Large intestine (tissue), 3 donors: Measurements from ENCODE around the gene ATP11B. TPM values are rescaled to one million over a fixed set of nuclear protein-coding genes. Genes with fewer than 3 reads are reported as not detected.

Source experiments
- DNase-seq, 2 donors: peaks; one replicate each; pipeline versions ENCODE4 v3.0.0 to v3.0.0-alpha.2; 2013
- H3K27ac ChIP-seq: one replicate; pipeline ENCODE4 v1.5.1; 2013; ENCODE audit warnings: low read length
- H3K27me3 ChIP-seq: 2 replicates; pipeline ENCODE4 v1.6.1; 2013; ENCODE audit warnings: low read length; ENCODE audit not compliant: control insufficient read depth, insufficient read depth
- H3K36me3 ChIP-seq: 2 replicates; pipeline ENCODE4 v1.6.1; 2013; ENCODE audit warnings: low read length; ENCODE audit not compliant: control insufficient read depth, insufficient read depth
- H3K4me1 ChIP-seq: one replicate; pipeline ENCODE4 v1.6.1; 2013; ENCODE audit warnings: low read length; ENCODE audit not compliant: control insufficient read depth, insufficient read depth
- H3K4me3 ChIP-seq: one replicate; pipeline ENCODE4 v1.5.1; 2013; ENCODE audit warnings: low read length
- H3K9me3 ChIP-seq: one replicate; pipeline ENCODE4 v1.6.1; 2013; ENCODE audit warnings: mild to moderate bottlenecking, low read depth, low read length, moderate library complexity; ENCODE audit not compliant: control insufficient read depth
- WGBS: methylation state at CpG from one replicate; pipeline ENCODE4 v1.1.5; 2013; ENCODE audit warnings: low lambda C conversion rate; ENCODE audit not compliant: insufficient coverage; 5-methylcytosine and 5-hydroxymethylcytosine counted together
- polyA plus RNA-seq: library from polyadenylated mRNA; unstranded; fragments of 120-200 nt; gene quantifications from one replicate; pipeline ENCODE4 v1.2.1, GENCODE V29; 2013

The ATP11B gene
- polyA plus RNA-seq, 1 donor = 48.5 TPM

DNA sequence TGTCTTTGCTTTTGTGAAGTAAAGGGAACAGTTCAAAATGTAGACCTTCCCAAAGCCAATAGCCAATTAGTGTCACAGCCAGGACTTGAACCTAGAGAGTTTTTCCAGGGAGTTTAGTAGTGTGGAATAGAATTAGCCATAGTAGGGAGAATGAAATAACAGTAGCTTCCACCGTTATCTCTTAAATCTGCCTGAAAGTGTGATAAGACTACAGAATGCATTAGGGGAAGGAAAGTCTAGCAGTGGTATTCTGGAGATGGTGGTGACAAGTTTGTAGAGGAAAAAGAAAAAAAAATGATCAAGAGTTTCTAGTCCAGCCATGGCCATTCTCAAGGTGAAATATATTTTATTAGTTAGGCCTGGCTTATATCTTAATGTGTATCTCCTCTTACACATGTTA lies 13.8 kb downstream of the ATP11B start:
- Histone ChIP-seq H3K9me3 (no peaks in the 10 kb centered on the region), H3K36me3 (no peaks in the 10 kb centered on the region), H3K4me3 (no peak overlapping the region), H3K4me1 (peaks cover 7% of the 10 kb centered on the region), H3K27ac (no peak overlapping the region), H3K27me3 (no peaks in the 10 kb centered on the region)
- DNase-seq = no peak
- WGBS = no CpG with 5 or more reads among the region's 1 CpG

DNA sequence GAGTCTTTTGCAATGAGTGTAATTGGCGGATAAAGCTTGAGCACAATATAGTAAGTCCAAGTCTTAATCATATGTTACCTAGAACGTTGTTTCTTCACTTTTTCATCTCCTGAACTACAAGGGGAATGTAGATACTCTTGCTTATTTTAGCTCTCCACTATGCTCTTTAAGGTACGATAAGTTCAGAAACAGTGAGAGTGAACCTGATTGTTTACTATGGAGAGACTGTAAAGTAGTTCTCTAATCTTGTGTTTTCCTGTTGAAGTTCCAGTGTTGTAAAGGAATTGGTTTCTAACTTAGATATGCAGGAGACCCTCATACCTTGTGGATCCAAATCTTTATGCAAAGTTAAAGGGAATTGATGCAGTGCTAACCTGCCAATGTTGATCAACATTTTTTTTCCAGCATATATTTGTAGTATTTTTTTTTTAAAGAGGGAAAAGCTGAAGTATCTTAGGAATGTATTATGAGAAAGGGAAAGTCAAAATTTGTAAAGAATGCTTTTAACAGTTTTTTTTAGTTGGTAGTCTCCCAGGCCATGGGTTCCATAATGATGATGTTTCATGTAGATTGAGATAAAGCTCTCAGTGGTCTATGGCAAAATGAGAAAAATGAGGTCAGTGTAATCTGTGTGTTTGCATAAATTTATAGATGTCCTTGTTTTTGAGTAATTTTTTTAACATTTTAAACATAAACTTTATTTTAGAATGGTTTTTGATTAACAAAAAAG lies 14.9 kb downstream of the ATP11B start:
- H3K27ac ChIP-seq = no peak overlapping the region
- no peaks in the 10 kb centered on the region for H3K9me3 ChIP-seq
- H3K4me1 ChIP-seq = peaks cover 11% of the 10 kb centered on the region
- no peaks in the 10 kb centered on the region for H3K27me3 ChIP-seq
- no peak overlapping the region for H3K4me3 ChIP-seq
- no peaks in the 10 kb centered on the region for H3K36me3 ChIP-seq
- DNase-seq = no peak
- WGBS = 61% methylated on average over 2 of the region's 3 CpGs

DNA sequence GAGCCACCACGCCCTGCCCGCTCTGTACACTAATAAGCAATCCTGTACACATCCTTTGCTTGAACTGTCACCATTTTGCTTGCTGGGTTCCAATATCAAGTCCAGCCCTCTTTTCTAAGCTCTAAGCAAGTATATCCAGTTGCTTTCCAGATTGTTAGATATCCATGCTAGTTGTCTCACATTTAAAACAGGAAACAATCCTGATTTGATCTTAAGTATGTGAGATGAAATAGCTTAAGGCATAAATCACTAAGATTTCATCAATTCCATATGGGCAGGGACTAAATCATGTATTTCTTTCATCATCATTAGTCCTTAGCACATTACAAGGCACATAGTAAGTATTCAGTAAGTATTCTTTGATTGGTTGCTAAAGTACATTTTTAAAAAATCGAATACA lies 16.2 kb downstream of the ATP11B start:
- no peaks in the 10 kb centered on the region for H3K27me3 ChIP-seq

DNA sequence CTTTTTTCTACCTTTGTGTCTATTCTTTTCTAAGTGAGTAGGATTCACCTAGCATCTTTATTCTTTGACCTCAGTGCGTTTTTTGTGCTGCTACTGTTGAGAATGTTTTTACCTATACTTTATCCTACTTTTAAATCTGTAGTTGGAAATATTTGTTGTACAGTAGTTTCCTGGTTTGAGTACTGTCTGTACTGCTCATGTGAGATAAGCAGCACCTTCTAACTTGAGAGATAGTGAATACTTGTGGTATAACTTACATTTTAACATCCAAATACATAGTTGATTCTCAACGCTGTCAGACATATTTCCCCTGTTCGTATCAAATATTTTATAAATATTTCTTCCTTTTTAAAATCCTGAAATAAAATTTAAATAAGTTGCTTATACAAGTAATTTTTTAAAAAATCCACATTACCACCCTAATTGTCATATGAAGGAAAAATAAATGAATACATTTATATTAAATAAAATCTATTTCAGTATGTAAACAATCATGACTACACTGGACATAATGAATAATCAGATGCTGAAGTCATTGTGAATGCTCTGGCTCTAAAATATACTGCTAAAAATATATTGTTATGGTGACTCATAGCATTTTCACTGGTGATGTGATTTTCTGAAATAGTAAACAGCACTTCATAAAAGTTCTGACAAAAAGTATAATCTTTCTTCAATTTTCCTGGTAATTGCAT lies 17.4 kb downstream of the ATP11B start:
- WGBS = 80% methylated on average over 3 of the region's 3 CpGs
- H3K27ac ChIP-seq = no peak overlapping the region

More for the DNA sequence above, 16.2 kb downstream of the ATP11B start:
- Histone ChIP-seq H3K4me1 (peaks cover 11% of the 10 kb centered on the region), H3K36me3 (no peaks in the 10 kb centered on the region), H3K27ac (no peak overlapping the region), H3K4me3 (no peak overlapping the region), H3K9me3 (no peaks in the 10 kb centered on the region)
- WGBS = 100% methylated on average over 1 of the region's 3 CpGs
- DNase-seq = no peak

DNA sequence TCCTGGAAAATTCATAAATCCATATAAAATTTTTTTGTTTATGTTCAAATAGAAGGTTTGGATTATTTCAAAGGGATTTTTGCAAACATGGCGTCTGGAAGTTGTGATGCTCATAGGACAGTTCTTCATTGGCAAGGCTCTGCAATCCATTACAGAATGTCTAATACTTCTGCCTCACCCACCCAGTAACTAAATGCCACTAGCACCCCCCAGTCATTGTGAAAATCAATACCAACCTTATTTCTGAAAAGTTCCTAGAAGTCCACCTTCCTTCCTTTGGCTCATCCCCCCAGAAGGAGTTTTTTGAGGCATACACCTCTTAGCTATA lies 17.9 kb downstream of the ATP11B start:
- H3K9me3 ChIP-seq = no peaks in the 10 kb centered on the region
- no peak overlapping the region for H3K4me3 ChIP-seq
- H3K27ac ChIP-seq = no peak overlapping the region
- no peak for DNase-seq
- H3K4me1 ChIP-seq = peaks cover 13% of the 10 kb centered on the region
- no peaks in the 10 kb centered on the region for H3K36me3 ChIP-seq
- no CpG with 5 or more reads among the region's 1 CpG for WGBS
- no peaks in the 10 kb centered on the region for H3K27me3 ChIP-seq

More for the DNA sequence above, 17.4 kb downstream of the ATP11B start:
- Histone ChIP-seq H3K9me3 (no peaks in the 10 kb centered on the region), H3K36me3 (no peaks in the 10 kb centered on the region), H3K27me3 (no peaks in the 10 kb centered on the region), H3K4me1 (peaks cover 11% of the 10 kb centered on the region), H3K4me3 (no peak overlapping the region)
- DNase-seq = no peak

DNA sequence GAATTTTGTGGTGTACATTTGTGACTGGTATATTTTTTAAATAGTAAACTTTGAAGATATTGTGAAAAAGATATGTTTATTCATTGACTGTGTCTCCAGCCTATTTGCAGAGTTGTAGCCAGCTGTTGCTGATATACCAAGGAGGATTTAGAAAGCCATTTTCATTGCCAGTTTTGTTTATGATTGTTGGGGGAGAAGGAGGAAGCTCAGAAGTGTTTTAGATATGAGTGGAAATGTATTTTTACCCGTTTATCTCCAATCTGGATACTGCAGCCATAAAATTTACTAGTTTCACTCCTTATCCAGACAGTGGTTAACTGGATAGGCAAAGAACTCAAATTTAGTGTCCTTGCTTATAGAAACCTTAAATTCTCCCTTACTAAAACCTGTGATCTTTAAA lies 18.8 kb downstream of the ATP11B start:
- Histone ChIP-seq H3K27ac (peak overlapping the region; percentile 49), H3K4me3 (no peak overlapping the region), H3K36me3 (no peaks in the 10 kb centered on the region), H3K27me3 (no peaks in the 10 kb centered on the region), H3K4me1 (peaks cover 8% of the 10 kb centered on the region), H3K9me3 (no peaks in the 10 kb centered on the region)
- peak in 1 of 2 donors; percentile 23 for DNase-seq
- no CpG with 5 or more reads among the region's 1 CpG for WGBS

DNA sequence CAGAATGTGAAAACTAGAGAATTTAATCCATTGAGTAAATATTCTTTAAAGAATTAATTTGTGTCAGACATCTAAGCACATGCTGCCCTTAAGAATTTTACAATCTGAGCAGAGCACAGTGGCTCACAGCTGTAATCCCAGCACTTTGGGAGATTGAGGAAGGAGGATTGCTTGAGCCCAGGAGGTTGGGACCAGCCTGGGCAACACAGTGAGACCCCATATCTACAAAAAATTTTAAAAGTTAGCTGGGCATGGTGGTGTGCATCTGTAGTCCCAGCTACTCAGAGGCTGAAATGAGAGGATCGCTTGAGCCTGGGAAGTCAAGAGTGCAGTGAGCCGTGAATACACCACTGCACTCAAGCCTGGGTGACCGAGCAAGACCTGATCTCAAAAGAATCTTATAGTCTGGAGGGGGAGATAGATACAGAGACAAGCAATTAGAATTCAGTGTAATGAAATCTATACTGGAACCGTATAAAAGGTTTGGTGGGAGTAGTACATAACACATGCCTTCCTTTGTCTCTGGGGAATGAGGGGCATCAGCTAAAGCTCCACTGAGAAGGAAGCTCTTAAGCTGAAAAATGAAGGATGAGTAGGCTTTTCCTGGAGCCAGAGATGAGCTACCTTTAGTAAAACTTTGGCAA lies 21.2 kb downstream of the ATP11B start:
- Histone ChIP-seq H3K4me1 (peaks cover 8% of the 10 kb centered on the region), H3K27me3 (no peaks in the 10 kb centered on the region), H3K36me3 (no peaks in the 10 kb centered on the region), H3K4me3 (no peak overlapping the region), H3K27ac (no peak overlapping the region), H3K9me3 (no peaks in the 10 kb centered on the region)
- 83% methylated on average over 1 of the region's 4 CpGs for WGBS
- no peak for DNase-seq

DNA sequence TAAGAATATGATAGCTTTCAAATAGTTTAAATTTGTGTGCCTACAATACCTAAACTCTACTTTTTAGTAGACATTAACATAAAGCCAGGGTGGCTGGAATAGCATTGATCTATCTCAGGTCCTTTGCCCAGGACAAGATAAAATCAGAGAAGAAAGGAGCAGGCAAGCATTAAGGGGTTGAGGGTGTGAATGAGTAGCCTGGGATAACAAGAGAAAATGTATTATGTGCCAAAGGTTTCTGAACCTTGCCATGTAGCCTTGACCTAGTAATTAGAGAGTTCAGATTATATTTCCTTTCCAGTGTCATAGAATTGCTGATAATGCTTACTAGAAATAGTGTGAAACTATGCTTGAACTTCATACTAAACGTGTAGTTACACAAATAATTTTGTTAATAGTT lies 22.9 kb downstream of the ATP11B start:
- Histone ChIP-seq H3K4me3 (no peak overlapping the region), H3K9me3 (no peaks in the 10 kb centered on the region), H3K36me3 (peaks cover 3% of the 10 kb centered on the region), H3K27ac (no peak overlapping the region), H3K4me1 (peaks cover 12% of the 10 kb centered on the region), H3K27me3 (no peaks in the 10 kb centered on the region)
- 22% methylated on average over 1 of the region's 1 CpG for WGBS
- peak in 1 of 2 donors; percentile 25 for DNase-seq

DNA sequence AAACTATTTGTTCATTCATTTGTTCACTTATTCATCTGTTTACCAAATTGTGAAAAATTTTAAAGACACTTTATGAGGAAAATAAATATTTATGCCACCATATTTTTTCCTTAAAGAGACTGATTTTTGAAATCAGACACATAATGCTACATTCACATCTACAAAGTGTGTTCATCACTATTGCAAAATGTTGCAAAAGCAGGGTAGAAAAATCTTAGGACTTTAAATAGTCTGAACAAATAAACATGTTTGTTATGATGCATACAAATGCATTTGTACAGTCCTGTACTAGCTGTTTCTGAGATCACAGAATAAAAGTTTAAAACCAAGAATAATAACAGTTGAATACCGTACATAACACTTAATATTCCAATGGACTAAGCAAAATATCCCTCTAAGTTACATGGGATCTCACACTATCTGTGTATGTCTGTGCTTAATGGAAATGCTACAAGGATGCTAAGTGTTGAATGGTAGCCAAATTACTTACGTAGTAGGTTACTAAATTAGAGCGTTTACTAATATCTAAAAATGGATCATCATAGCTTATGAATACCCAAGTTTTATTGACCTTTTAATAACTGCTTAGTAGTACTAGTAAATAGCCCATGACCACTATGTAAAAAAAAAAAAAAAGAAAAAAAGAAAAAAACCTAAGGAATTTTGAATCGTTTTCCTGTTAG lies 25.1 kb downstream of the ATP11B start:
- no peak for DNase-seq
- Histone ChIP-seq H3K9me3 (no peaks in the 10 kb centered on the region), H3K4me3 (no peak overlapping the region), H3K36me3 (peaks cover 3% of the 10 kb centered on the region), H3K4me1 (peaks cover 10% of the 10 kb centered on the region), H3K27ac (no peak overlapping the region), H3K27me3 (no peaks in the 10 kb centered on the region)
- 100% methylated on average over 1 of the region's 4 CpGs for WGBS

DNA sequence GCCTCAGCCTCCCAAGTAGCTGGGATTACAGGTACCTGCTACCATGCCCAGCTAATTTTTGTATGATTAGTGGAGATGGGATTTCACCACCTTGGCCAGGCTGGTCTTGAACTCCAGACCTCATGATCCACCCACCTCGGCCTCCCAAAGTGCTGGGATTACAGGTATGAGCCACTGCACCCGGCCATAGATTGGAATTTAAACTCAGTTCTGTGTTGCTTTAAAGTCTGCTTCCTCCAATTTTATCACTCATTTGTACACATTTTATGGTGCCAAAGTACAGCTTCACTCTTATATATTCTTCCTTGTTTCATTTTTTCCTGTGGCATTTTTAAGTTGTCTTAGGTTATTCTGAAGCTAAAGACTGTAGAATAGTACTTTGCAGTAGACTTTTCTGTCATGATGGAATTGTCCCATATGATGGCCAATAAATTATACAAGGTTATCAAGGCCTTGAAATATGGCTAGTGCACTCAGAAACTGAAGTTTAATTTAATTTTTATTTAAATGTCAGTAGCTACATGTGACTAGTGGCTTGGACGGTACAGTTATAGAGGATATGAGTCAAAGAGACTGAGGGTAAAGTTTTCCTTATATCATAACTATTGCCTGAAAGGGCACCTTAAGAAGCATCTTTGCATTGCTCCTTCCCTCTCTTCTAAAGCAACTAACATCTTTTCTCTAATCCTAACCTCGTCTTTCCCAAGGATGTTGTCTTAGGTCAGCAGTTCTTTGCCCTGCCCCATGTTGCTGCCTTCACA lies 28.1 kb downstream of the ATP11B start:
- peak overlapping the region; percentile 61 for H3K27ac ChIP-seq
- WGBS = 80% methylated on average over 1 of the region's 4 CpGs
- H3K9me3 ChIP-seq = no peaks in the 10 kb centered on the region
- peaks cover 7% of the 10 kb centered on the region for H3K4me1 ChIP-seq
- H3K27me3 ChIP-seq = no peaks in the 10 kb centered on the region
- H3K36me3 ChIP-seq = peaks cover 3% of the 10 kb centered on the region
- peak; percentile 73 to 90 for DNase-seq
- no peak overlapping the region for H3K4me3 ChIP-seq
